SJCRH30 (cell line): Measurements from ENCODE around the gene KIAA1671. TPM values are rescaled to one million over a fixed set of nuclear protein-coding genes. Genes with fewer than 3 reads are reported as not detected.

Experiments
- DNase-seq, 2 experiments: peaks; one replicate each; pipeline ENCODE4 v3.0.0-alpha.2; 2015 to 2020
- H3K27ac ChIP-seq: fragments of 250-450 bp; sonication (Bioruptor Pico); 2 replicates; pipeline ENCODE4 v1.5.1; 2020; ENCODE audit warnings: mild to moderate bottlenecking, moderate library complexity
- H3K27me3 ChIP-seq: fragments of 250-450 bp; sonication (Bioruptor Pico); 2 replicates; pipeline ENCODE4 v1.5.1; 2020; ENCODE audit warnings: mild to moderate bottlenecking, moderate library complexity
- H3K36me3 ChIP-seq: fragments of 250-450 bp; sonication (Bioruptor Pico); 2 replicates; pipeline ENCODE4 v1.5.1; 2020; ENCODE audit warnings: mild to moderate bottlenecking, moderate library complexity
- H3K4me1 ChIP-seq: fragments of 250-450 bp; sonication (Bioruptor Pico); 2 replicates; pipeline ENCODE4 v1.5.1; 2020; ENCODE audit warnings: mild to moderate bottlenecking, moderate library complexity
- H3K4me3 ChIP-seq: fragments of 250-450 bp; sonication (Bioruptor Pico); 2 replicates; pipeline ENCODE4 v1.5.1; 2020; ENCODE audit warnings: mild to moderate bottlenecking, moderate library complexity
- H3K9me3 ChIP-seq: fragments of 250-450 bp; sonication (Bioruptor Pico); replicated peaks from 2 replicates; pipeline ENCODE4 v1.5.1; 2020; ENCODE audit warnings: mild to moderate bottlenecking, moderate library complexity
- total RNA-seq: library from RNA; depleted of rRNA; stranded (reverse); fragments of >200 nt; shearing (Covaris generic); gene quantifications from 2 replicates; pipeline ENCODE4 v1.2.3, GENCODE V29; 2014

Gene KIAA1671
- total RNA-seq, 1 experiment from 2014 or later: 19.7 TPM

- no peak overlapping the region for H3K4me3 ChIP-seq
- H3K27me3 ChIP-seq: no peaks in the 10 kb centered on the region
- no peaks in the 10 kb centered on the region for H3K36me3 ChIP-seq
- H3K27ac ChIP-seq: no peak overlapping the region
- no peaks in the 10 kb centered on the region for H3K9me3 ChIP-seq
- peaks cover 5% of the 10 kb centered on the region; the same call in 1 of the 2 replicates for H3K4me1 ChIP-seq
- no peak for DNase-seq
These were observed 143.4 kb downstream of the KIAA1671 start for GRCh38 chr22:25095869-25096268.

GRCh38 chr22:25096638-25097405 is 144.3 kb downstream of the KIAA1671 start:
- DNase-seq: no peak

DNA sequence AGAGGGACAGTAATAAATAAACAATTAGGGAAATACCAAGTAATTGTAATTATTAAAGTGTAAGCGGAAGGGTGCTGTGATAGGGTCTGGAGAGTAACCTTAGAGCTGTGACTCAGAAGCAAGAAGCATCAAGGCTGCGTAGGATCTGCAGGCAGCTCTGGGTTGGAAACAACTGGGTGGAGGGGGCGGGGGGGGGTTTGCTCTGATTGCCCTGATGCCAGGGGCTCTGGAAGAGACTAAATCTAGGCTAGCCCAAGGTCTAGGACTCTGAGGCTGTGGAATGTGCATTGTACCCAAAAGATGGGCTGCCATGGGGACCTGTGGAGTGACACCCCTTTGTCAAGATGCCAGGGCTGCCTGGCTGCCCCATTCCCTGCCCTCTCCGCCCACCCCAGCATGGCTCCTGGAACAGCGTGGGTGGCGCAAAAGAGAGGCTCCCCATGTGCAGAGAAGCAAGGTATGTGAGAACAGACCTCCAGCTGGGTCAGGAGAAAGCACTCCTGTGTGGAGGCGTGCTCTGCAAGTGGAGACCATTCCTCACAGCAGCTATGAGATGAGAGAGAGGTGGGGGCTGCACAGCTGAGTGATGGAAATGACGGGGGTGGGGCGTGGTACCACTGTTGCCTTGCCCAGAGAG is 146.0 kb downstream of the KIAA1671 start:
- Histone ChIP-seq H3K27ac (no peak overlapping the region), H3K4me3 (no peak overlapping the region), H3K9me3 (no peaks in the 10 kb centered on the region), H3K36me3 (no peaks in the 10 kb centered on the region), H3K27me3 (no peaks in the 10 kb centered on the region), H3K4me1 (peaks cover 3% of the 10 kb centered on the region; the same call in 1 of the 2 replicates)
- no peak for DNase-seq

More at GRCh38 chr22:25096638-25097405, 144.3 kb downstream of the KIAA1671 start:
- Histone ChIP-seq H3K36me3 (no peaks in the 10 kb centered on the region), H3K27ac (no peak overlapping the region), H3K4me3 (no peak overlapping the region), H3K4me1 (peaks cover 5% of the 10 kb centered on the region; the same call in 1 of the 2 replicates), H3K9me3 (no peaks in the 10 kb centered on the region), H3K27me3 (no peaks in the 10 kb centered on the region)

DNA sequence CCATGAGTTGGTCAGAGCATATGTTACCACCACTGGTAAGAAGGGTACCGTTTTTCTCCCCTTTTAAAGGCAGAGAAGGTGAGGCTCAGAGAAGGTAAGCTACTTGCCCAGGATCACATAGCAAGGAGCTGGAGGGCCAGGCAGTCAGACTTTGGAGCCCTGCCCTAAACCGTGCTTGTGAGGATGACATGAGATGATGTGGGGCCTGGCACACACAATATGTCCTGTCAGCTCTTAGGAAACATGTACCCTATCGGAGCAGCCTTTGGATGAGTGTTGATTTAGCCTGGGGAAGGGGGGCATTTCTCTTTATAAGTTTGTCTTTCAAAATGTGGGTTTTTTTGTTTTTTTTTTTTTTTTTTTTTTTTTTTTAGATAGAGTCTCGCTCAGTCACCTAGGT is 146.7 kb downstream of the KIAA1671 start:
- no peaks in the 10 kb centered on the region for H3K27me3 ChIP-seq
- peaks cover 3% of the 10 kb centered on the region; the same call in 1 of the 2 replicates for H3K4me1 ChIP-seq
- no peak overlapping the region for H3K4me3 ChIP-seq
- no peak for DNase-seq
- H3K27ac ChIP-seq: no peak overlapping the region
- no peaks in the 10 kb centered on the region for H3K9me3 ChIP-seq
- no peaks in the 10 kb centered on the region for H3K36me3 ChIP-seq

DNA sequence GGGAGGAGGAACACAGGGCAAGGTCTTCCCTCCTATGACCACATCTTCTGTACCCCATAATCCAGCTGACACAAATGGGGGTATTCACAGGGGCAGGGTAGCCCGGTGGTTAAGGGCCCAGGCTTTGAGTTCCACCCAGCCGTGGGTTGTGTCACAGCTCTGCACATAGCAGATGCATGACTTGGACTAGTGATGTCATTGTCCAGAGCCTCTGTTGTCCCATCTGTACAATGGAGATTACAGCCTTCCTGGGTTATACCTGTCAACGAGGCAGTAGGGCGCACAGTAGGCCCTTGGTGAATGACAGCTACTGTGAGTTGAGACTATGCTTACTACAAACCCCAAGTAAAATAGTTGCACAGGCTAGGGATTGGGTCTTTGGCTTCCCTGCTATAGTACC is 147.9 kb downstream of the KIAA1671 start:
- Histone ChIP-seq H3K4me3 (no peak overlapping the region), H3K27me3 (no peaks in the 10 kb centered on the region), H3K9me3 (no peaks in the 10 kb centered on the region), H3K36me3 (no peaks in the 10 kb centered on the region), H3K4me1 (peaks cover 3% of the 10 kb centered on the region; the same call in 1 of the 2 replicates), H3K27ac (no peak overlapping the region)
- no peak for DNase-seq

DNA sequence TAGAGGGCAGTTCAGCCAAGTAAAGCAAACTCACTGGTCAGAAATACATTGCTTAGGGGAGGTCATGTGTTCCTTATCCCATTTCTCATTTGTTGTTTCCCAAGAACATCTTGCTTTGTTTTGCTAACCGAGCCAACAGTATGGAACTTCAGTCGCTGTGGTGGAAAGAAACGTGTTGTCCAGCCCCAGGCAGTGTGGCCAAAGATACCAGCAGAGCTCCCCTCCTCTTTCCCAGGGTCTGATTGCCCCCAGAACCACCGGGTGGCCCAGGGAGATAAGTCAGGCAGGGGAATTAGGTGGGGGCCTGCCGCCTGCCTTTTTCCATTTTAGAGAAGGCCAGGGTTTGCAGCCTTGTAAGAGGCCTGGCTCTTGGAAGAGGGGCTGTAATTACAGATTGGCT is 148.4 kb downstream of the KIAA1671 start:
- Histone ChIP-seq H3K9me3 (no peaks in the 10 kb centered on the region), H3K27me3 (no peaks in the 10 kb centered on the region), H3K36me3 (no peaks in the 10 kb centered on the region), H3K27ac (no peak overlapping the region), H3K4me1 (peaks cover 3% of the 10 kb centered on the region; the same call in 1 of the 2 replicates), H3K4me3 (no peak overlapping the region)
- no peak for DNase-seq

DNA sequence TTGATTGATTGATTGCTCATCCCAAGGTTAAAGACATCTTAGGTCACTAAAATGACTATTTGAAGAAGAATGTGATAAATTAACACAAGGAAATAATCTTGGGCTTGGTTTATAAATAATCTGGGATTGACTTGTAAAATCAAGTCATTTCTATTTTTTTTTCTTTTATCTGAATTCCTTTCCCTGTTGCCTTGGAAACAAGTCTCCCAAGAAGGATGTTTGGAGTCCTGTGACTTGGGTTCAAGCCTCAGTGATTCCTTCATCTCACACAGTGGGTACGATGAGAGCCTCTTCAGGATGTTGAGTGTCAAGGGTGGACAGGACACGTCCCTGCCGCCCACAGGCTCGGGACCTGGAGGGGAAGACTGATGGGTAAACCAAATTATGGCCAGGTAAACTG is 149.0 kb downstream of the KIAA1671 start:
- H3K4me1 ChIP-seq: peaks cover 3% of the 10 kb centered on the region; the same call in 1 of the 2 replicates
- no peak overlapping the region for H3K4me3 ChIP-seq
- no peaks in the 10 kb centered on the region for H3K27me3 ChIP-seq
- no peaks in the 10 kb centered on the region for H3K9me3 ChIP-seq
- H3K27ac ChIP-seq: no peak overlapping the region
- no peaks in the 10 kb centered on the region for H3K36me3 ChIP-seq
- no peak for DNase-seq

- no peak overlapping the region for H3K4me3 ChIP-seq
- H3K4me1 ChIP-seq: peaks cover 3% of the 10 kb centered on the region; the same call in 1 of the 2 replicates
- no peaks in the 10 kb centered on the region for H3K9me3 ChIP-seq
- no peaks in the 10 kb centered on the region for H3K36me3 ChIP-seq
- no peaks in the 10 kb centered on the region for H3K27me3 ChIP-seq
- DNase-seq: no peak
- H3K27ac ChIP-seq: no peak overlapping the region
These were observed 149.5 kb downstream of the KIAA1671 start for GRCh38 chr22:25101986-25102385.

DNA sequence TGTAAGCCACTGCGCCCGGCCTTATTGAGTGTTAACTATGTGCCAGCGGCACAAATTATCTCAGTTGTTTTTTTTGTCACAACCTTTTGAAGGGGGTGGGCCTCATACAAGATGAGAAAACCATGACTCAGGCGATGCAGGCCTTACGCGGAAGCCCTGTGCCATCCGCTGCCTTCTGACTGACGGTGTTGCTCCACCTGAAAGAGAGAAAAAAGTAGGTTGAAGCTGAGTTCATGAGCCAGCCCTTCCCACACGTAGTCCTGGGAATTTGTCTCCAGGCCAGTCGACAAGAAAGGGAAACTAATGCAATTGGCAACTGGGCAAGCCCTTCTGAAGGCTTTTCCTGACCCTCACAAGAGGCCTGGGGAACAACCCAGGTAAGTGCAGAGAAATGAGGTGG is 150.2 kb downstream of the KIAA1671 start:
- H3K27ac ChIP-seq: no peak overlapping the region
- no peaks in the 10 kb centered on the region for H3K9me3 ChIP-seq
- H3K36me3 ChIP-seq: no peaks in the 10 kb centered on the region
- H3K4me3 ChIP-seq: no peak overlapping the region
- DNase-seq: no peak
- H3K4me1 ChIP-seq: peaks cover 3% of the 10 kb centered on the region; the same call in 1 of the 2 replicates
- H3K27me3 ChIP-seq: no peaks in the 10 kb centered on the region

DNA sequence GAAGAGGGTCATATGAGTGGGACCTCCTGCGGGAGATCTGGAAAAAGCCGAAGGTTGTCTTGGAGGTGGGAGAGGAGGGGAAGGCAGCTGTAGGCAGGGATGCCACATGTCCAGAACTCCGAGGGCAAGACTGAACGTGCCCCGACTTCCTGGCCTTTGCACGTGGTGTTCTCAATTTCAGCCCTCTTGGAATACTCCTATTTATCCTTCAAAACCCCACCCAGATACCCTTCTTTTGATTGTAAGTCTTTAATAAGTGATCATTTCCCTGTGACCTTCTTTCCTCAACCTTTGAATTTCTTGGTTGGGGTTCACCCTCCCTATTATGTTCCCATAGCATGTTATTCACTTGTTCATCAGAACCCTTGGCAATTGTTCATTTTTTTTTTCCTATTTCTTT is 151.9 kb downstream of the KIAA1671 start:
- Histone ChIP-seq H3K36me3 (no peaks in the 10 kb centered on the region), H3K4me1 (no peaks in the 10 kb centered on the region), H3K9me3 (no peaks in the 10 kb centered on the region), H3K27me3 (no peaks in the 10 kb centered on the region), H3K4me3 (no peak overlapping the region), H3K27ac (no peak overlapping the region)
- no peak for DNase-seq

GRCh38 chr22:25105817-25106650 is 153.5 kb downstream of the KIAA1671 start:
- no peak overlapping the region for H3K27ac ChIP-seq
- H3K4me3 ChIP-seq: no peak overlapping the region
- no peaks in the 10 kb centered on the region for H3K9me3 ChIP-seq
- no peak for DNase-seq
- H3K4me1 ChIP-seq: peaks cover 4% of the 10 kb centered on the region; the same call in 1 of the 2 replicates
- H3K36me3 ChIP-seq: no peaks in the 10 kb centered on the region
- H3K27me3 ChIP-seq: no peaks in the 10 kb centered on the region

- no peak for DNase-seq
- no peaks in the 10 kb centered on the region for H3K9me3 ChIP-seq
- no peaks in the 10 kb centered on the region for H3K36me3 ChIP-seq
- peaks cover 23% of the 10 kb centered on the region for H3K4me1 ChIP-seq
- H3K27ac ChIP-seq: peak overlapping the region; percentile 84; the same call in 1 of the 2 replicates
- no peak overlapping the region; the same call in 1 of the 2 replicates for H3K4me3 ChIP-seq
- no peaks in the 10 kb centered on the region for H3K27me3 ChIP-seq
These were observed 157.5 kb downstream of the KIAA1671 start for GRCh38 chr22:25109878-25110595.

DNA sequence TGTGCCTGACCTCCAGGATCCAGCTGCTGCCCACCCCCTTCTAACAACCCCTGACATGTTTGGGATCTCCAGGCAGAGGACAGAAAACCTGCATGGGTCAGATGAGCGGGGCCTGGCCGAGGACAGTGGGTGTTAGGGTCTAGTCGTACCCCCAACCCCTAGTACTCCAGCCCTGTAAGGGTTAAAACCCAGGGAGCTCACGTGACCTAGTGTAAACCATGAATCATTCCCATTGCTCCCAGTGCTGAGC is 158.0 kb downstream of the KIAA1671 start:
- peaks cover 26% of the 10 kb centered on the region for H3K4me1 ChIP-seq
- peak overlapping the region; percentile 74 for H3K4me3 ChIP-seq
- peak overlapping the region; percentile 84 for H3K27ac ChIP-seq
- no peaks in the 10 kb centered on the region for H3K36me3 ChIP-seq
- no peaks in the 10 kb centered on the region for H3K27me3 ChIP-seq
- no peaks in the 10 kb centered on the region for H3K9me3 ChIP-seq
- no peak for DNase-seq

- peak; percentile 93 to 95 for DNase-seq
- peak overlapping the region; percentile 74 for H3K4me3 ChIP-seq
- H3K9me3 ChIP-seq: no peaks in the 10 kb centered on the region
- peaks cover 26% of the 10 kb centered on the region for H3K4me1 ChIP-seq
- H3K36me3 ChIP-seq: no peaks in the 10 kb centered on the region
- peak overlapping the region; percentile 84 for H3K27ac ChIP-seq
- no peaks in the 10 kb centered on the region for H3K27me3 ChIP-seq
These were observed 158.5 kb downstream of the KIAA1671 start for GRCh38 chr22:25110846-25111578.
